ENCODE data around the gene IGF1R.
A peak's percentile ranks its signal among the peaks of the same experiment; 100 is the strongest.
"Not testable (repeated sequence)": the region's sequence is repeated elsewhere in the genome, so short reads cannot be mapped to it uniquely, and the experiment has no call there.

The IGF1R gene

GRCh38 chr15:98647774-98648653, at the start of gene IGF1R:
TSS of gene IGF1R (plus strand) at chr15:98648539. CDS start at chr15:98649582, 1,043 bp downstream.
- Mint-ChIP-seq H3K4me1 (peaks cover 10% of the 10 kb centered on the region), H3K27ac (ENCODE audit: low read depth) (no peak within 1 kb of the TSS), H3K27me3 (peaks cover 67% of the 10 kb centered on the region), H3K4me3 (peak within 1 kb of the TSS; percentile 81), H3K36me3 (ENCODE audit: insufficient read depth) (peaks cover 14% of the 10 kb centered on the region), H3K9me3 (no peaks in the 10 kb centered on the region)
- DNase-seq (ENCODE audit: low spot score in 2 of 2): peak; percentile 60 to 74
- ATAC-seq (replicated peaks; ENCODE audit: extremely low read depth, poor library complexity, severe bottlenecking): peak; percentile 65

GRCh38 chr15:98599909-98600691, 48.2 kb upstream of the IGF1R start:
- no peak for DNase-seq (ENCODE audit: low spot score in 2 of 2)
- Mint-ChIP-seq H3K4me3 (peak overlapping the region; percentile 38), H3K9me3 (no peaks in the 10 kb centered on the region), H3K27ac (ENCODE audit: low read depth) (no peak overlapping the region), H3K4me1 (peaks cover 6% of the 10 kb centered on the region), H3K27me3 (peaks cover 31% of the 10 kb centered on the region), H3K36me3 (ENCODE audit: insufficient read depth) (no peaks in the 10 kb centered on the region)
- ATAC-seq (replicated peaks; ENCODE audit: extremely low read depth, poor library complexity, severe bottlenecking): no peak

GRCh38 chr15:98604983-98605382, 43.4 kb upstream of the IGF1R start:
- H3K4me3 Mint-ChIP-seq: no peak overlapping the region
- no peaks in the 10 kb centered on the region for H3K36me3 Mint-ChIP-seq (ENCODE audit: insufficient read depth)
- H3K9me3 Mint-ChIP-seq: no peaks in the 10 kb centered on the region
- ATAC-seq (replicated peaks; ENCODE audit: extremely low read depth, poor library complexity, severe bottlenecking) (no peak), DNase-seq (ENCODE audit: low spot score in 2 of 2) (no peak)
- peaks cover 19% of the 10 kb centered on the region for H3K27me3 Mint-ChIP-seq
- H3K27ac Mint-ChIP-seq (ENCODE audit: low read depth): no peak overlapping the region
- peaks cover 6% of the 10 kb centered on the region for H3K4me1 Mint-ChIP-seq

GRCh38 chr15:98609144-98609852, 39.0 kb upstream of the IGF1R start:
- Mint-ChIP-seq H3K27ac (ENCODE audit: low read depth) (no peak overlapping the region), H3K27me3 (peaks cover 5% of the 10 kb centered on the region), H3K9me3 (no peaks in the 10 kb centered on the region), H3K4me1 (no peaks in the 10 kb centered on the region), H3K4me3 (no peak overlapping the region), H3K36me3 (ENCODE audit: insufficient read depth) (no peaks in the 10 kb centered on the region)
- DNase-seq (ENCODE audit: low spot score in 2 of 2) (no peak), ATAC-seq (replicated peaks; ENCODE audit: extremely low read depth, poor library complexity, severe bottlenecking) (no peak)

DNA sequence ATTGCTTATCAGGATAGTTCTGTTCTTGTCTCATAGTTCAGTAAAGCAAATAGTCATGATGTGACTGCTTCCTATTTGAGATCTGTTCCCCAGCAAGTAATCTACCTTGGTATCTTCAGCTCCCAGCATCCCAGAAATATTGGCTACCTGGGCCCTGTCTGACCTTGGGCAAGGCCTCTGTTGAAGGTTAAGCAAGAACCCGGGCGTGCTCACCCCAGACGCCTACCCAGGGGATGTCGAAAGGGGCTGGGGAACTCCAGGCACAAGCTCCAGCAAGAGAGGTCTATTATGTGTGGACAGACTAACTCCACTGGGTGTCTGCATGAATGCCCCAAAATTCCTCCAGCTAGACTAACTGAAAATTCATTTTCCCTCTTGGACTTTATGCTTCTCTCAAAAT, 37.3 kb upstream of the IGF1R start:
- H3K4me3 Mint-ChIP-seq: no peak overlapping the region
- no peaks in the 10 kb centered on the region for H3K4me1 Mint-ChIP-seq
- no peak for ATAC-seq (replicated peaks; ENCODE audit: extremely low read depth, poor library complexity, severe bottlenecking)
- no peak for DNase-seq (ENCODE audit: low spot score in 2 of 2)
- H3K27ac Mint-ChIP-seq (ENCODE audit: low read depth): no peak overlapping the region
- no peaks in the 10 kb centered on the region for H3K9me3 Mint-ChIP-seq
- no peaks in the 10 kb centered on the region for H3K36me3 Mint-ChIP-seq (ENCODE audit: insufficient read depth)
- H3K27me3 Mint-ChIP-seq: peaks cover 4% of the 10 kb centered on the region

- no peaks in the 10 kb centered on the region for H3K9me3 Mint-ChIP-seq
- DNase-seq (ENCODE audit: low spot score in 2 of 2): no peak
- H3K27ac Mint-ChIP-seq (ENCODE audit: low read depth): no peak overlapping the region
- no peak for ATAC-seq (replicated peaks; ENCODE audit: extremely low read depth, poor library complexity, severe bottlenecking)
- no peak overlapping the region for H3K4me3 Mint-ChIP-seq
- no peaks in the 10 kb centered on the region for H3K36me3 Mint-ChIP-seq (ENCODE audit: insufficient read depth)
- peaks cover 12% of the 10 kb centered on the region for H3K27me3 Mint-ChIP-seq
- H3K4me1 Mint-ChIP-seq: no peaks in the 10 kb centered on the region
These were observed 36.5 kb upstream of the IGF1R start for GRCh38 chr15:98611808-98612207.

- Mint-ChIP-seq H3K27me3 (peaks cover 16% of the 10 kb centered on the region), H3K4me3 (no peak overlapping the region), H3K9me3 (no peaks in the 10 kb centered on the region), H3K36me3 (ENCODE audit: insufficient read depth) (no peaks in the 10 kb centered on the region), H3K4me1 (no peaks in the 10 kb centered on the region), H3K27ac (ENCODE audit: low read depth) (no peak overlapping the region)
- ATAC-seq (replicated peaks; ENCODE audit: extremely low read depth, poor library complexity, severe bottlenecking) (no peak), DNase-seq (ENCODE audit: low spot score in 2 of 2) (no peak)
These were observed 35.7 kb upstream of the IGF1R start for GRCh38 chr15:98612490-98613110.

GRCh38 chr15:98614681-98615080, 33.7 kb upstream of the IGF1R start:
- Mint-ChIP-seq H3K4me3 (no peak overlapping the region), H3K27me3 (peaks cover 25% of the 10 kb centered on the region), H3K9me3 (no peaks in the 10 kb centered on the region), H3K4me1 (no peaks in the 10 kb centered on the region), H3K27ac (ENCODE audit: low read depth) (no peak overlapping the region), H3K36me3 (ENCODE audit: insufficient read depth) (no peaks in the 10 kb centered on the region)
- ATAC-seq (replicated peaks; ENCODE audit: extremely low read depth, poor library complexity, severe bottlenecking) (no peak), DNase-seq (ENCODE audit: low spot score in 2 of 2) (no peak)

DNA sequence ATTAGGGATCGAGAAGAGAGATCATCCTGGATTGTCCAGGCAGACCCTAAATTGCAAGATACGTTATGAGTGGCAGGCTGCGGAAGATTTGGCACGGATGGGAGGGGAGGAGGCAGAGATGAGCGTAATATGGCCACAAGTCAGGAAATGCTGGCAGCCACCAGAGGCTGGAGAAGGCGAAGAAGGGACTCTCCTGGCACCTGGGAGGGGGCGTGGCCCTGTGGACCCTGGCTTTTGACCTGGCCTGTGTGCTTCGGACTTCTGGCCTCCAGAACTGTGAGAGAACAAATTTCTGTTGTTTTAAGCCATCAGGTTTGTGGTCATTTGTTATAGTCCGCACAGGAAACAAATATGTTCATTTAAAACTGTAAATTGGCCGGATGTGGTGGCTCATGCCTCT, 31.9 kb upstream of the IGF1R start:
- DNase-seq (ENCODE audit: low spot score in 2 of 2) (no peak), ATAC-seq (replicated peaks; ENCODE audit: extremely low read depth, poor library complexity, severe bottlenecking) (no peak)
- Mint-ChIP-seq H3K4me1 (no peaks in the 10 kb centered on the region), H3K9me3 (no peaks in the 10 kb centered on the region), H3K36me3 (ENCODE audit: insufficient read depth) (no peaks in the 10 kb centered on the region), H3K27me3 (peaks cover 42% of the 10 kb centered on the region), H3K27ac (ENCODE audit: low read depth) (no peak overlapping the region), H3K4me3 (no peak overlapping the region)

DNA sequence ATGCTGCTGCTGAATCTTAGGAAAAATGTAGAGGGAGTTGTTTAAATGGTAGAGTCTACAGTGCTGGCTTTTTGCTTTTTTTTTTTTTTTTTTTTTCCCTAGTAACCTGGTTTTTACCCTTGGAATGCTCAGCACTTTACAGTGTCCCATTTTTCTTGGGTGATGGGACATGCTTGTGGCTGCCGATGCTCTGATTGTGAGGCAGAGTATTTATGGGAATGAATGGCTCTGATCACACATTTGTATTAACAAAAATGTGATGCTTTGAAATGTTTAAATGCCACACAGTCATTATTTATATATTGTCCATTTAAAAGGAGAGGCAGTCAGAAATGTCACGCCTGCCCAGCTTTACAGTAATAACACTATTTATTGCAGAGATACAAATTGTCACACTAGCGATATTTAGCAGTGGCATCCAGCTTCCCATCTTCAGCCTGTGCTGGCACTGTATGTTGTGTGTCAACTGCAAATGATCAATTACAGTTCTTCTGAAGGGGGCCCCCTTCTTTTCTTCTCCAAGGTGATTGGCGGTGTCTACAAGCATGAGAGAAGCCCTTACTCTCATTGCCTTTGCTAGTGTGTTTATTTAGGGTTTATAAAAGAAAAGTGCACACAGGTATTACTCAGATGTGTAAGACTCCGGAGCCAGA, 30.9 kb upstream of the IGF1R start:
- ATAC-seq (replicated peaks; ENCODE audit: extremely low read depth, poor library complexity, severe bottlenecking) (no peak), DNase-seq (ENCODE audit: low spot score in 2 of 2) (no peak)
- H3K4me1 Mint-ChIP-seq: no peaks in the 10 kb centered on the region
- H3K36me3 Mint-ChIP-seq (ENCODE audit: insufficient read depth): no peaks in the 10 kb centered on the region
- H3K27ac Mint-ChIP-seq (ENCODE audit: low read depth): no peak overlapping the region
- H3K9me3 Mint-ChIP-seq: no peaks in the 10 kb centered on the region
- peaks cover 47% of the 10 kb centered on the region for H3K27me3 Mint-ChIP-seq
- no peak overlapping the region for H3K4me3 Mint-ChIP-seq

DNA sequence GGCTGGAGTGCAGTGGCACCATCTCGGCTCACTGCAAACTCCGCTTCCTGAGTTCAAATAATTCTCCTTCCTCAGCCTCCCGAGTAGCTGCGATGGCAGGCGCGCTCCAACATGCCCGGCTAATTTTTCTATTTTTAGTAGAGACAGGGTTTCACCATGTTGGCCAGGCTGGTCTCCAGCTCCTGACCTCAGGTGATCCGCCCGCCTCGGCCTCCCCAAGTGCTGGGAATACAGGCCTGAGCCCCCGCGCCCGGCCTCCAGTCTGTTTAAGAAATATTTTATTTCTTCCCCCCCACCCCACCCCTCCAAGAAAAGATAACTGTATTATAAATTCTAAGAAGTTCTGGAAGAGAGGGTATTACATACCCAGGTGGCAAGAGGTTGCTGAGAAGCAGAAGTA, 29.8 kb upstream of the IGF1R start:
- DNase-seq (ENCODE audit: low spot score in 2 of 2): not testable (repeated sequence)

GRCh38 chr15:98620020-98620419, 28.3 kb upstream of the IGF1R start:
- H3K4me1 Mint-ChIP-seq: no peaks in the 10 kb centered on the region
- H3K27ac Mint-ChIP-seq (ENCODE audit: low read depth): no peak overlapping the region
- ATAC-seq (replicated peaks; ENCODE audit: extremely low read depth, poor library complexity, severe bottlenecking): no peak
- no peak for DNase-seq (ENCODE audit: low spot score in 2 of 2)
- no peak overlapping the region for H3K4me3 Mint-ChIP-seq
- no peaks in the 10 kb centered on the region for H3K36me3 Mint-ChIP-seq (ENCODE audit: insufficient read depth)
- H3K27me3 Mint-ChIP-seq: peaks cover 47% of the 10 kb centered on the region
- H3K9me3 Mint-ChIP-seq: no peaks in the 10 kb centered on the region

More for the DNA sequence above, 29.8 kb upstream of the IGF1R start:
- H3K9me3 Mint-ChIP-seq; H3K36me3 Mint-ChIP-seq (ENCODE audit: insufficient read depth); H3K4me3 Mint-ChIP-seq; ATAC-seq (replicated peaks; ENCODE audit: extremely low read depth, poor library complexity, severe bottlenecking); H3K27ac Mint-ChIP-seq (ENCODE audit: low read depth); H3K4me1 Mint-ChIP-seq: not testable (repeated sequence)
- peaks cover 47% of the 10 kb centered on the region for H3K27me3 Mint-ChIP-seq
